ENCODE data around the gene CMIP.

DNA sequence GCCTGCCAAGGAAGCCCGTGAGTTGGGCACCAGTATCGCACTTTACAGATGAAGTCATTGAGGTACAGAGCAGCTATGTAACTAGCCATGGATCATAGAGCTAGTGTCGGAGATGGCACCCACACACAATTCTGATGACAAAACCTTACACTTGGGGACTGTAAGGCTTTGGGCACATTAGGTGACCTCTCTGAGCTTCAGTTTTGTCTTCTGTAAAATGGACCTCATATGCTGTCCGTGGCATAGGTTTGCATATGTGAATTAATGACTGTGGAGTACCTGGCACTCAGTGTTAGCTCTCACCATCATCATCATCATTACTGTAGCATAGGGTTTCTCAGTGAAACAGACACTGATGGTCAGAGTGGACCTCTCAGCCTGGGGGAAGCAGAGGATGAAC lies 50.3 kb downstream of the CMIP start:
- no peak for TF ChIP-seq EP300 (IDR thresholded peaks at IDR 0.05; ENCODE audit: low read depth)
- TF ChIP-seq, protein P1, sequence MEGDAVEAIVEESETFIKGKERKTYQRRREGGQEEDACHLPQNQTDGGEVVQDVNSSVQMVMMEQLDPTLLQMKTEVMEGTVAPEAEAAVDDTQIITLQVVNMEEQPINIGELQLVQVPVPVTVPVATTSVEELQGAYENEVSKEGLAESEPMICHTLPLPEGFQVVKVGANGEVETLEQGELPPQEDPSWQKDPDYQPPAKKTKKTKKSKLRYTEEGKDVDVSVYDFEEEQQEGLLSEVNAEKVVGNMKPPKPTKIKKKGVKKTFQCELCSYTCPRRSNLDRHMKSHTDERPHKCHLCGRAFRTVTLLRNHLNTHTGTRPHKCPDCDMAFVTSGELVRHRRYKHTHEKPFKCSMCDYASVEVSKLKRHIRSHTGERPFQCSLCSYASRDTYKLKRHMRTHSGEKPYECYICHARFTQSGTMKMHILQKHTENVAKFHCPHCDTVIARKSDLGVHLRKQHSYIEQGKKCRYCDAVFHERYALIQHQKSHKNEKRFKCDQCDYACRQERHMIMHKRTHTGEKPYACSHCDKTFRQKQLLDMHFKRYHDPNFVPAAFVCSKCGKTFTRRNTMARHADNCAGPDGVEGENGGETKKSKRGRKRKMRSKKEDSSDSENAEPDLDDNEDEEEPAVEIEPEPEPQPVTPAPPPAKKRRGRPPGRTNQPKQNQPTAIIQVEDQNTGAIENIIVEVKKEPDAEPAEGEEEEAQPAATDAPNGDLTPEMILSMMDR (IDR thresholded peaks at IDR 0.05) = no peak

All from transverse colon (tissue), 3 donors.